Smooth muscle cell of the brain vasculature (primary cell): ENCODE data around the gene SFXN3.

Experiments
- DNase-seq: peaks from one replicate; pipeline ENCODE4 v3.0.0-alpha.2; 2012; ENCODE audit warnings: low read depth, low spot score

SFXN3 gene

DNA sequence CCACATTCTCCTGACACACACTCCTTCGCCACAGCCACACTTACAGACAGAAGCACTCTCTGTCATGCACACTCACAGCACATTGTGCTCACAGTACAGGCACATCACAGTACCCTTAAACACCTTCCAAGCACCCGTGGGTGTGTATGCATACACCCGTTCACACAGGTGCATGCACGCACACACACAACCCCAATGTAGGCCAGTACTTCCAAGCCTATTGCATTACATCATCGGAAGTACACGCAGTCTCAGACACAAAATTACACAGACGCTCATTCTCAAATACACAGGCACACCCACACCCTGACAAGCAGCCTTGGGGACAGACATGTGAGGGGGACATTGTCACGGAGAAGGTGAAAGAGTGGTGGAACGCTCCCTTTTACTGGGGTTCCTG is 41.9 kb downstream of the SFXN3 start:
- no peak for DNase-seq

DNA sequence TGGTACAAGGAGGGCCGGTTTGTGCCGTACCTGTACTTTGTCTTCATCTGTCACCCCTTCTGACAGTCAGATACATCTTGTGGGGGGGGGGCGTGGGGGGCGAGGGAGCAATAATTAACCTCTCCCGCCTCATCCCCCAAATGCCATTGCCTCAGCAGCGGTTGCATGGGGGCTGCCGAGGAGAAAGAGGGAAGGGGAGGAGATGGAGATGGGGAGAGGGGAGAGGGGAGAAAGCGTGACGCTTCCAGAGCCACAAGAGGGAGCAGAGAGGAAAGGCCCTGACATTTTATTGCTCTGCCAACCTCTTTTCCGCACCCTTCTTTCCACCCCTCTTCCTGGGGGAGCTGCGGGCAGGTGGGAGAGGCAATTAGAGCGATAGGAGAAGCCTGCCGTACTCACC is 42.6 kb downstream of the SFXN3 start:
- DNase-seq = no peak

DNA sequence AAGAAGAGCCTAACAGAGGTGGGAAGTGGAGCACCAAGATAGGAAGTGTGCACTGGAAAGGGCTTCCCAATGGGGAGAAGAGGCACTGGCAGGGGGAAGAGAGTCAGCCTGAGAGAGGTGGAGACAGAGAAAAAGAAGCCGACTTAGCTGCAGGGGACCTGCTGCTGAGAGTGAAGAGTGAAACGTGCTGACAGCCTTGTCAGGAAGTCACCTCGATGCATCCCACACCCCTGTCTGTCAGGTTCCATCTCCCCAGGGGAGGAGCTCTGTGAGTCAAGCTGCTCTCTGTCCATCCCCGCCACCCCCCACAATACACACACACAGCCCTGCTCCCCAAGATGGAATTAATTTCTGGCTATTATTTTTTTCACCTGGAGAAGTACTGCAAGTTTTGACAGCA is 44.7 kb downstream of the SFXN3 start:
- DNase-seq = no peak

DNA sequence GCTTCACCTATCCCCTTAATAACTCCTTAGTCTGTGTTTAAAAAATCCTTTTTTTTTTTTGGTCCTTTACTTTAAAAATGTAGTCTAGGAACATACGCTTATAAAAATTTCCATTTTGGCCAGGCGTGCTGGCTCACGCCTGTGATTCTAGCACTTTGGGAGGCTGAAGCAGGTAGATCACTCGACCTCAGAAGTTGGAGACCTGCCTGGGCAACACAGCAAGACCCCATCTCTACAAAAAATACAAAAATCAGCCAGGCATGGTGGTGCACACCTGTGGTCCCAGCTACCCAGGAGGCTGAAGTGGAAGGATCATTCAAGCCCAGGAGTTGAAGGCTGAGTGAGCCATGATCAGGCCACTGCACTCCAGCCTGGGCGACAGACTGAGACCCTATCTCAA is 45.6 kb downstream of the SFXN3 start:
- no peak for DNase-seq

DNA sequence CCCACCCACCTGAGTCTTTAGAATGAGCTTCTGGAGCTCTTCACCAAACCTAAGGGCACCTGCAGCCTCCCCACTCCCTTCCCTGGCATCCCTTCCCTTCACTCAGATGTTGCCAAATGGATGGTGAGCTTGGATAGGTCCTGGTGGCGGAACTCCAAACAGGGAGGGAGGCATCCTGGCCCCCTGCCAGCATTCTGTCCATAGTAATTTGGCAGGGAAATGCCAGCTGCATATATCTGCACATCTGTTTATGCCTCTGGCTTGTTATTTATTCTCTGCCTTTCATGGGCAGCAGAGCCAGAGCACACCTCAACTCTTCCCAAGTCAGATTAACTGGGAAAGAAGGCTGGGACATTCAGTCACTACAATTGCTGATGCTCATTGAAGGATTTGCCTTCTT is 48.8 kb downstream of the SFXN3 start:
- no peak for DNase-seq

DNA sequence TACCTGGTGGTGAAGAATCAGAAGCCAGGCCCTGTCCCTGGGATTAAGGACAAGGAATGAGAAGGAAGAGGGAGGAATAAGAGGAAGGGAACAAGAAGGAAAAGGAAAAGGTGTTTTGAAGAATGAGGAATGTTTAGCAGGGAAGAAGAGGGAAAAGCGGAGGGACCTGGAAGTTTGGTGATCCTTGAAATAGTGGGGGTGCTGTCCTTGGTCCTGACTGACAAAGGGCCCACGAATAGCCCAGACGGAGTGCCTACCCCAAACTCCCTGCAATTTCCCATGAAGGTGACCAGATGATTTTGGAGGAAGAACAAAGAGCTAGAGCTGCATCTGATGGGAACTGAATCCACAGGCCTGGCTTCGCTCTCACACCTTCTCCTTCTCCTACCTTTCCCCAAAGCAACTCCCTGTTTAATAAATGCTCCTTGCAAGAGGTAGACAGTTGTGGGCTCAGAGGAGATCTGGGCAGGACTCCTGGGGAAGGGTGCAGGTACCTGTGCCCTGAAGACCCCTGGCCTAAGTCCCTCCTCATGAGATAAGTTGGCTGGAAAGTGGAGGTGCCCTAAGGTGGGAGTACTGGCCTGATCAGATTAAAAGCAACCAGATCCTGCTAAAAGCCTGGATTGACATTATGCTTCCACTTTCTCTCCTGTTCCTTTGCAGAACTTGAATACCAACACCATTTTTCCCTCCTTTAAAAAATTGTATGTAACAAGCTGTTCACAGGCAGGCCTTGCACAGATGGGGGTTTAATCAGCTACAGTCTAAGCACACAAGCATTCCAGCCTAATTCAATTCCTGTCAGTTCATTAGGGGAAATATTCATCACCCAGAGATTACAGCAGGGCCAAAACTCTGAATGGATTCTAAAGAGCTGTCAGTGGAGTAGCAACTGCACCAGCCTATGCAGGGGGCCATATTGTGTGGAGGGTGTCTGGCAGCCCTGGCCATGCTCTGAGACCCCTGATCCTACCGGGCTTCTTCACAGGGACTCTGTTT is 50.2 kb downstream of the SFXN3 start:
- no peak for DNase-seq

DNA sequence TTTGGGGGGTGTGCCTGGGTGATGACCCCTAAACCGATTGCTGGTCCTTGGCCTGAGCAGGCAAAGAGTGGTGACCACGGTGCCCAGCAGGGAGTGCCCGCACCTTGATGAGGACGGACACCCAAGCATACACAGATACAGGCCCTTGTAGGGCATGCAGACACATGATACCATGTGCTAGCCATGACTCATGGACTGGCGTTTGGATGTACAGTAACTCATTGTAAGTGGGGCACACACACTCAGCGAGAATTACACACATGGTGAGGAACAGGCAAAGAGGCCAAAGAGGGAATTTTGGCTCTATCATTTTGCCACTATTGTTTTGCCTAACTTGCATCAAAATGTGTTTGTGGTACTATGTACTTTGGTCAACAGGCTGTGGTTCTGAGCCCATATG is 54.8 kb downstream of the SFXN3 start:
- no peak for DNase-seq

DNA sequence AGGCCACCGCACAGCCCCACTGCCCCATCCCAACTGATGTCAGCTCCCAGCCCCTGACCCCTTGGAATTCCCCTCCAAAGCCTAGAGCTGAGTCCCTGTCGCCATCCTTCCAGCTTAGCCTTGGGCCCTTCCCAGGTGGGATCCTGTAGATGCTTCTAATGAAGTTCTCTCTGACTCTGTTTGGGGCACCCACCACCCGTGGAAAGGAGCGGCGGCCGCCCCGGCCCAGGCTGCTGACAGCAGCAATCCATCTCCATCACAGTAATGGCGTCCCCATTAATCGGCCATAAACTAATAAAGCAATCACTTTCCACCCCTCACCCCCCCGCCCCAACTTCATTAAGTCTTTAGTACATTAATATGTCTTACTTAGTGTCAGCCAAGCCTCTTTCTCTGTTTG is 56.3 kb downstream of the SFXN3 start:
- DNase-seq = no peak

DNA sequence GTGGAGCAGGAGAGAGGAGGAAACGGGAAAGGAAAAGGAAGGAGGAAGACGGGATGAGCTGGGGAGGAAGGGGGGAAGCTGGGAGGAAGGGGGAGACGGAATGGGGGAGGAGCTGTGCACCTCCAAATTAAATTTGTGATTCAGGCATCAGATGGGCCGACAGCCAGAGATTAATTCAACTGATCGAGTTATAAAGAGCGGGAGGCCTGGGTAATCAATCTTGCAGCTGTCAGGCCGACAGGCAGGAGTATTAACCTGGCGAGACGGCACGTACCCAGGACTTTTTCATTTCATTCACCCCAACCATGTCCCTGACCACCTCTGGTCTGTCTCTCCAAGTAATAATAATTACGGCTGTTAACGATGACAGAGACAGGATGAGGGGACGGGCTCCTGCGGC is 56.9 kb downstream of the SFXN3 start:
- DNase-seq = no peak

DNA sequence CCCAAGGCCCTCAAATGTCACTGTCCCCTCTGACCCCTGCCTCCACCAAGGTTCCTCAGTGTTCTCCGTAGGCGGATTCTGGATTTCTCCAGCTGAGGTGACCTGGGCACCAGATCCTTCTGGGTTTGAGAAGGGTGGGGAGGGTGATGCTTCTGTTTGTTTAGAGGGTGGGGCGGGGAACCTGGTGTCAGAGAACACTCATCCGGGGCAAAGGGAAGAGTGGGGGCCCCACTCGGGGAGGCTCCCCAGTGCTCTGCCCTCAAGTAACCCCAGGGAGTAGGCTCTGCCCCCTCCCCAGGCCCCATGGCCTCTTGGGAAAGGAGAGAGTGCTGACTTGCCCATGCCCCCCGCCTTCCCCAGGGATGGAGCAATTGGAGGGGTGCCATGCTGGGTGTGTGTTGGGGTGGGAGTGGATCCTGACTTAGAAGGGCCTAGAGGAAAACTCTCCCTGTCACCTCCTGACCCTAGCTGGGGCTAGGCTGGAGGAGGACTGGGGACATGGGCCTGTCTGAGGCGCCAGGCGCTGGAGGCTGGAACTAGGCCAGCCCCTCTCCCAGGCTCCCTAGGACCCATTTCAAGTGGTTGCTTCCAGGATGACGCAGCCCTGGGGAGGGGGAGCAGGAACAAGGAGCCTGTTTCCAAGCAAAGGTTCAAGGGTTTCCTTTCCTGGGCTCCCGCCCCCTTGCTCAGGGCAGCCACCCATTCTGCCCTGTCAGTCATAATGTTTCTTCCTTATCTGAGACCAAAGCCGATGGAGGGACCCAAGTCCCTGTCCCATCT is 58.7 kb downstream of the SFXN3 start:
- no peak for DNase-seq

DNA sequence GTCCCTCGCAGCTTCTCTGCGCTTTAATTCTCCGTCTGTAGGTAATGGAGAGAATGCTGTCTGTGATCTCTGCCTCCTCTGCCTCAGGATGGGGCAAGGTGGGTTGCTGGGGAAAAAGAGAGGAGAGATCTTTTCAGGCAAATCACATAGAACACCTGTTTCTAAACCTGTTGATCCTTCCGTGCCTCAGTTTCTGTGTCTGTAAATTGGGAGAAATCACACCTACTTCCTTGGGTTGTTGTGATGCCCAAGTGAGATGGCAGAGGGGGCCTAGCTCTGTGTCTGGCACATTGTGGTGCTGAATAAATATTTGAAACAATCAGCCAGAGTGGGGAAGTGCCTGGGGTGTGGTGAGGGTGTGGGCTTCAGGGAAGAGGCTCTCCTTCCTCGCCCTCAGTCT is 59.6 kb downstream of the SFXN3 start:
- no peak for DNase-seq
